Stimulated activated CD8-positive, alpha-beta memory T cell treated with anti-CD3 and anti-CD28 coated beads, Interleukin-15, amount 100 ng/mL, for 4 hours (primary cell): Measurements from ENCODE around the gene MKKS.

Experiments
- DNase-seq, 2 donors: peaks; one replicate each; pipeline ENCODE4 v3.0.0-alpha.2; 2020; ENCODE audit warnings: low read depth in 2 of 2

MKKS gene

GRCh38 chr20:10368702-10369041, 65.3 kb downstream of the MKKS start:
- DNase-seq = no peak

GRCh38 chr20:10367943-10368701, 65.9 kb downstream of the MKKS start:
- no peak for DNase-seq

- no peak for DNase-seq
These were observed 66.4 kb downstream of the MKKS start for GRCh38 chr20:10367693-10367942.

GRCh38 chr20:10366898-10367692, 66.9 kb downstream of the MKKS start:
- no peak for DNase-seq

GRCh38 chr20:10362674-10363073, 71.3 kb downstream of the MKKS start:
- DNase-seq = no peak

GRCh38 chr20:10360878-10361277, 73.1 kb downstream of the MKKS start:
- no peak for DNase-seq

GRCh38 chr20:10359621-10360040, 74.4 kb downstream of the MKKS start:
- no peak for DNase-seq

GRCh38 chr20:10357974-10358373, 76.0 kb downstream of the MKKS start:
- no peak for DNase-seq

- DNase-seq = no peak
These were observed 76.8 kb downstream of the MKKS start for GRCh38 chr20:10357061-10357708.

GRCh38 chr20:10356628-10357027, 77.4 kb downstream of the MKKS start:
- no peak for DNase-seq

- no peak for DNase-seq
These were observed 80.8 kb downstream of the MKKS start for GRCh38 chr20:10352934-10353824.
